GM06990 (cell line): ENCODE results near the gene LDHD.

Experiments used
- DNase-seq: peaks from one replicate; pipeline ENCODE4 v3.0.0-alpha.2; 2011; ENCODE audit not compliant: insufficient read length; ENCODE audit errors: extremely low read depth
- H3K27me3 ChIP-seq: replicated peaks from 2 replicates; pipeline ENCODE4 v1.6.0; 2011; ENCODE audit warnings: low read length; ENCODE audit not compliant: control insufficient read depth, insufficient read depth
- H3K36me3 ChIP-seq: 2 replicates; pipeline ENCODE4 v1.5.1; 2011; ENCODE audit warnings: low read length; ENCODE audit not compliant: control insufficient read depth, insufficient read depth
- H3K4me3 ChIP-seq: replicated peaks from 2 replicates; pipeline ENCODE4 v1.5.1; 2011; ENCODE audit warnings: low read depth, mild to moderate bottlenecking, control low read depth, low read length
- TF ChIP-seq, protein P1 (sequence below): IDR thresholded peaks from 2 replicates; pipeline ENCODE4 v1.5.1; 2011; ENCODE audit warnings: low read length, control low read depth, mild to moderate bottlenecking, inconsistent platforms; ENCODE audit not compliant: insufficient read depth, poor library complexity, severe bottlenecking

LDHD gene

DNA sequence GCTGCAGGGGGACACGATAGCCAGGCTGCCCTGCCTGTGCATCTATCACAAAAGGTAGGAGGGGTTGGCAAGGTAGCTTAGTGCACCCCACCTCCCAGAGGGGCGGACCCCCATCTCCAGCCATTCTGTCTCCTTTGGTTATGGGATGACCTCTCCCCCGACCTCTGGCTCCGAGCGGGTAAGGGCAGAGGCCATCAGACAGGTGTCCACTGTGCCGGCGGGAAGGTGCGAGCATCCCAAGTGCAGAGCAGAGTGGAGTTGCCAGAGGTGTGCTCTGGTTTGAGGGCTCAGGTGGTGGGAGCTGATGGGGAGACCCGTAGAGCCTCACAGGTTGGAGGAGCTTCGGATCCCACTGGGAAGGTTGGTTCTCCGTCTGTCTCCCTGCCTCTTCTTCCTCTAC, 11.7 kb downstream of the LDHD start:
- TF ChIP-seq, protein P1, sequence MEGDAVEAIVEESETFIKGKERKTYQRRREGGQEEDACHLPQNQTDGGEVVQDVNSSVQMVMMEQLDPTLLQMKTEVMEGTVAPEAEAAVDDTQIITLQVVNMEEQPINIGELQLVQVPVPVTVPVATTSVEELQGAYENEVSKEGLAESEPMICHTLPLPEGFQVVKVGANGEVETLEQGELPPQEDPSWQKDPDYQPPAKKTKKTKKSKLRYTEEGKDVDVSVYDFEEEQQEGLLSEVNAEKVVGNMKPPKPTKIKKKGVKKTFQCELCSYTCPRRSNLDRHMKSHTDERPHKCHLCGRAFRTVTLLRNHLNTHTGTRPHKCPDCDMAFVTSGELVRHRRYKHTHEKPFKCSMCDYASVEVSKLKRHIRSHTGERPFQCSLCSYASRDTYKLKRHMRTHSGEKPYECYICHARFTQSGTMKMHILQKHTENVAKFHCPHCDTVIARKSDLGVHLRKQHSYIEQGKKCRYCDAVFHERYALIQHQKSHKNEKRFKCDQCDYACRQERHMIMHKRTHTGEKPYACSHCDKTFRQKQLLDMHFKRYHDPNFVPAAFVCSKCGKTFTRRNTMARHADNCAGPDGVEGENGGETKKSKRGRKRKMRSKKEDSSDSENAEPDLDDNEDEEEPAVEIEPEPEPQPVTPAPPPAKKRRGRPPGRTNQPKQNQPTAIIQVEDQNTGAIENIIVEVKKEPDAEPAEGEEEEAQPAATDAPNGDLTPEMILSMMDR = no peak
- no peaks in the 10 kb centered on the region for H3K27me3 ChIP-seq
- H3K4me3 ChIP-seq = no peak overlapping the region
- DNase-seq = no peak
- no peaks in the 10 kb centered on the region for H3K36me3 ChIP-seq

DNA sequence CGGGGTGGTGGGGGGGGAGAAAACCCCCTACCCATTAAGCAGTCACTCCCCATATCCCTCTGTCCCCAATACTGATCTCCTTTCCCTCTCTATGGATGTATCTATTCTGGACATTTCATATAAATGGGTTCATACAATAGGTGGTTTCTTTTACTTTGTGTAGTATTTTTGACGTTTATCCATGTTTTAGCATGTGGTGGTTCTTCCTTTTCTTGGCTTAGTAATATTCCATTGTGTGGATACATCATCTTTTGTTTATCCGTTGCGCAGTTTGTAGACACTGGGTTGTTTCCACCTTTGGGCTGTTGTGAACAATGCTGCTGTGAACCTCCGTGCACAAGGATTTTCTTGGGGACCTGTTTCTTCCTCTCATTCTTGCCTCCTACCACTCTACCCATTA, 12.6 kb downstream of the LDHD start:
- TF ChIP-seq, protein P1 = no peak
- no peaks in the 10 kb centered on the region for H3K27me3 ChIP-seq
- no peak overlapping the region for H3K4me3 ChIP-seq
- no peaks in the 10 kb centered on the region for H3K36me3 ChIP-seq
- DNase-seq = no peak

DNA sequence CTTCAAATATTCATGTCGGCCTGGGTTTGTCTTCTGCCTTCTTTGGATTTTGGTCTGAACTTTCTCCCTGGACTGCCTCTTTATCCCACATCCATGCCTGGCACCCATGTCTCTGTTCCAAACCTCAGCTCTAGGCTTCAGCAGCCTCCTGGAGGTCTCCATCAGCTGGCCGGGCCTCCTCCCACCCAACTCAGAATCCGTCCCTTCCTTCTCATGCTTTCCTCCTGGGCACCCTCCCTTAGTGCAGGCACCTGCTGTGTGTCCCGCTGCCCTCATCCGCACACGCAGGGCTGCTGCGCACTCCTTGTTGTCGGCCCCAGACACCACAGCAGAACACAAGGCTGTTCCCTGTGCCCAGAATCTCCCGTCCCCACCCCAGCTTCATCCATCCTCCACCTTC, 14.0 kb downstream of the LDHD start:
- Histone ChIP-seq H3K27me3 (no peaks in the 10 kb centered on the region), H3K4me3 (no peak overlapping the region), H3K36me3 (no peaks in the 10 kb centered on the region)
- DNase-seq = no peak
- TF ChIP-seq, protein P1 = no peak

DNA sequence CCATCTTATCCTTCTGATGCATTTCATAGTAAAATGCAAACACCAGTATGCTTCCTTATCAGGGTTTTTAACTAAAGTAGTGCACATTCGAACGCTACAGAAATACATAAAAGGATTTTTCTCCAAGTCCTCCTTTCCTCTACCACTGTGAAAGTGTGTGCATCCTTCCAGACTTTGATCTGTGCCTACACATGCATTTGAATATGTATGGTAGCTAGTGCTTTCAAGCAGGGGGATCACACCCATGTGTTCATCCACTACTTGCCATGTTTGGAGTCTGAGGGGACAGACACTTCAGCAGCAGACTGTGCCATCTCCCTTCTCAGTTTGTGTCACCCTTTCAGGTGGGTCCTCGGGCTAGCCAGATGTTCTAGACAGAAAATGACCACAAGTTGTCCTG, 14.9 kb downstream of the LDHD start:
- Histone ChIP-seq H3K4me3 (no peak overlapping the region), H3K36me3 (no peaks in the 10 kb centered on the region), H3K27me3 (no peaks in the 10 kb centered on the region)
- DNase-seq = no peak
- TF ChIP-seq, protein P1 = no peak

DNA sequence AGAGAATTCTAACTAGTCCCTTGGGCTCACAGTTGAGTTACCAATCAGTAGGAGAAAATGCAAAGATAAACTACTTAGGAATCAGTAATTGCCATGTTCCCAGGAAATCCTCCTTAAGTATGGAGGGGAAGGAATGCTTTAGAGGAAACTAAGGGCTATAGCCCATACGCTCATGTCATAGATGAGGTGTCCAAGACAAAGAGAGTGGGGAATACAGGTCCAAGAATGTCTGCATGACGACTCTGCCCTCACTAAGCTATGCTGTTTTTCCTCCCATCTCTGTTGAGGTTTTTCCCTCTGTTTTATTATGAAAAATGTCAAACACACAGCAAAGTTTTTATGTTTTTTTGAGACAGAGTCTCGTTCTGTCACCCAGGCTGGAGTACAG, 16.0 kb downstream of the LDHD start:
- H3K4me3 ChIP-seq = no peak overlapping the region
- H3K36me3 ChIP-seq = peaks cover 2% of the 10 kb centered on the region
- no peaks in the 10 kb centered on the region for H3K27me3 ChIP-seq
- DNase-seq = no peak
- TF ChIP-seq, protein P1 = no peak
